Measurements from ENCODE around the gene ADAMTS14. TPM values are rescaled to one million over a fixed set of nuclear protein-coding genes. Genes with fewer than 3 reads are reported as not detected.

Gene ADAMTS14
- total and polyA plus RNA-seq, 12 donors: under 0.01 to 1.2 (median 0.34) TPM; not detected in 3

- DNase-seq: no peak
- 81 to 86% (median 84%) methylated on average over 9 of the region's 9 CpGs for WGBS, 4 donors
- Histone ChIP-seq H3K4me1 (replicated peaks in 1 of 2) (no peaks in the 10 kb centered on the region), H3K27ac (no peak overlapping the region), H3K36me3 (replicated peaks in 1 of 2) (no peaks in the 10 kb centered on the region), H3K27me3 (no peaks in the 10 kb centered on the region), H3K9me3 (replicated peaks in 1 of 3) (no peaks in the 10 kb centered on the region), H3K4me3 (no peak overlapping the region)
- no peak for TF ChIP-seq CTCF (IDR thresholded peaks at IDR 0.05)
- no peak for TF ChIP-seq POLR2A (IDR thresholded peaks at IDR 0.05)
- intact Hi-C loops (cut with DNase I): no loop called here
Observed at GRCh38 chr10:70692043-70692603, 19.8 kb downstream of the ADAMTS14 start.

- 62 to 84% (median 68%) methylated on average over 15 to 19 of the region's 19 CpGs for WGBS, 4 donors
- DNase-seq: peak in 1 of 7 donors; percentile 8
- H3K27ac ChIP-seq: no peak overlapping the region
Observed at GRCh38 chr10:70693619-70694335, 21.5 kb downstream of the ADAMTS14 start.

GRCh38 chr10:70694418-70695141, 22.3 kb downstream of the ADAMTS14 start:
- H3K36me3 ChIP-seq (replicated peaks in 1 of 2): no peaks in the 10 kb centered on the region
- intact Hi-C loops (cut with DNase I): no loop called here
- DNase-seq: no peak
- WGBS, 4 donors: 66 to 85% (median 78%) methylated on average over 6 of the region's 6 CpGs
- no peaks in the 10 kb centered on the region for H3K9me3 ChIP-seq (replicated peaks in 1 of 3)
- no peak for TF ChIP-seq CTCF (IDR thresholded peaks at IDR 0.05)
- no peak for TF ChIP-seq POLR2A (IDR thresholded peaks at IDR 0.05)
- H3K4me1 ChIP-seq (replicated peaks in 1 of 2): no peaks in the 10 kb centered on the region
- H3K27ac ChIP-seq: no peak overlapping the region
- H3K4me3 ChIP-seq: no peak overlapping the region
- no peaks in the 10 kb centered on the region for H3K27me3 ChIP-seq

More at GRCh38 chr10:70693619-70694335, 21.5 kb downstream of the ADAMTS14 start:
- no peaks in the 10 kb centered on the region for H3K27me3 ChIP-seq
- TF ChIP-seq CTCF (IDR thresholded peaks at IDR 0.05): no peak
- TF ChIP-seq POLR2A (IDR thresholded peaks at IDR 0.05): no peak
- no peaks in the 10 kb centered on the region for H3K9me3 ChIP-seq (replicated peaks in 1 of 3)
- intact Hi-C loops (cut with DNase I): no loop called here
- no peaks in the 10 kb centered on the region for H3K4me1 ChIP-seq (replicated peaks in 1 of 2)
- H3K36me3 ChIP-seq (replicated peaks in 1 of 2): no peaks in the 10 kb centered on the region
- no peak overlapping the region for H3K4me3 ChIP-seq

GRCh38 chr10:70695241-70696030, 23.1 kb downstream of the ADAMTS14 start:
- H3K4me1 ChIP-seq (replicated peaks in 1 of 2): no peaks in the 10 kb centered on the region
- no peak for DNase-seq
- 73 to 85% (median 79%) methylated on average over 3 of the region's 3 CpGs for WGBS, 4 donors
- TF ChIP-seq CTCF (IDR thresholded peaks at IDR 0.05) (no peak), POLR2A (IDR thresholded peaks at IDR 0.05) (no peak)
- H3K9me3 ChIP-seq (replicated peaks in 1 of 3): no peaks in the 10 kb centered on the region
- no peaks in the 10 kb centered on the region for H3K36me3 ChIP-seq (replicated peaks in 1 of 2)
- intact Hi-C loops (cut with DNase I): no loop called here
- H3K27me3 ChIP-seq: no peaks in the 10 kb centered on the region
- H3K27ac ChIP-seq: no peak overlapping the region
- H3K4me3 ChIP-seq: no peak overlapping the region

All from adrenal gland (tissue), 12 donors.